GM19468 (cell line): Measurements from ENCODE around the gene KPNA1.

Experiments
- ATAC-seq: cut with Tn5 transposase; IDR thresholded peaks from one replicate; pipeline ENCODE4 v1.9.1; 2021; ENCODE audit warnings: mild to moderate bottlenecking, moderate library complexity, moderate number of reproducible peaks; ENCODE audit not compliant: unreplicated experiment; ENCODE audit errors: extremely low read depth

Gene KPNA1

GRCh38 chr3:122514123-122515019 is at the start of gene KPNA1:
KPNA1 (minus strand) TSS chr3:122514939; CDS start chr3:122496565, 18,374 bp downstream.
- peak; percentile 71 for ATAC-seq

GRCh38 chr3:122564155-122564912 is 49.6 kb upstream of the KPNA1 start, which contains the start of the genes DTX3L and PARP9:
DTX3L (plus strand) TSS chr3:122564338; CDS start chr3:122564427, 89 bp downstream.
PARP9 (minus strand) TSS chr3:122564300; CDS start chr3:122559620, 4,680 bp downstream.
- no peak for ATAC-seq

GRCh38 chr3:122563717-122564025 is 48.9 kb upstream of the KPNA1 start:
- ATAC-seq, result no peak

GRCh38 chr3:122562923-122563716 is 48.4 kb upstream of the KPNA1 start:
- no peak for ATAC-seq

GRCh38 chr3:122560680-122561079 is 45.9 kb upstream of the KPNA1 start:
- ATAC-seq, result peak; percentile 50

GRCh38 chr3:122559906-122560305 is 45.2 kb upstream of the KPNA1 start:
- no peak for ATAC-seq

- ATAC-seq, result no peak
These were observed 43.9 kb upstream of the KPNA1 start for GRCh38 chr3:122558605-122559004.

- ATAC-seq, result no peak
These were observed 42.6 kb upstream of the KPNA1 start for GRCh38 chr3:122557356-122557755.

- ATAC-seq, result no peak
These were observed 40.7 kb upstream of the KPNA1 start for GRCh38 chr3:122555275-122556071.

- ATAC-seq, result no peak
These were observed 38.4 kb upstream of the KPNA1 start for GRCh38 chr3:122553171-122553570.

GRCh38 chr3:122548619-122549018 is 33.9 kb upstream of the KPNA1 start:
- ATAC-seq, result no peak

- ATAC-seq, result no peak
These were observed 33.3 kb upstream of the KPNA1 start for GRCh38 chr3:122548076-122548475.

- no peak for ATAC-seq
These were observed 31.4 kb upstream of the KPNA1 start for GRCh38 chr3:122546151-122546550.

GRCh38 chr3:122538956-122539490 is 24.3 kb upstream of the KPNA1 start:
- ATAC-seq, result no peak

GRCh38 chr3:122536632-122537001 is 21.9 kb upstream of the KPNA1 start:
- ATAC-seq, result no peak

- ATAC-seq, result no peak
These were observed 21.4 kb upstream of the KPNA1 start for GRCh38 chr3:122535964-122536631.

GRCh38 chr3:122533931-122534334 is 19.2 kb upstream of the KPNA1 start:
- peak; percentile 88 for ATAC-seq

GRCh38 chr3:122533480-122533879 is 18.7 kb upstream of the KPNA1 start:
- no peak for ATAC-seq

GRCh38 chr3:122530164-122530563 is 15.4 kb upstream of the KPNA1 start:
- ATAC-seq, result no peak
